Measurements from ENCODE around the gene TMEM231.

Gene TMEM231

GRCh38 chr16:75590920-75591843 lies 35.1 kb upstream of the TMEM231 start:
- TF ChIP-seq, protein P1, sequence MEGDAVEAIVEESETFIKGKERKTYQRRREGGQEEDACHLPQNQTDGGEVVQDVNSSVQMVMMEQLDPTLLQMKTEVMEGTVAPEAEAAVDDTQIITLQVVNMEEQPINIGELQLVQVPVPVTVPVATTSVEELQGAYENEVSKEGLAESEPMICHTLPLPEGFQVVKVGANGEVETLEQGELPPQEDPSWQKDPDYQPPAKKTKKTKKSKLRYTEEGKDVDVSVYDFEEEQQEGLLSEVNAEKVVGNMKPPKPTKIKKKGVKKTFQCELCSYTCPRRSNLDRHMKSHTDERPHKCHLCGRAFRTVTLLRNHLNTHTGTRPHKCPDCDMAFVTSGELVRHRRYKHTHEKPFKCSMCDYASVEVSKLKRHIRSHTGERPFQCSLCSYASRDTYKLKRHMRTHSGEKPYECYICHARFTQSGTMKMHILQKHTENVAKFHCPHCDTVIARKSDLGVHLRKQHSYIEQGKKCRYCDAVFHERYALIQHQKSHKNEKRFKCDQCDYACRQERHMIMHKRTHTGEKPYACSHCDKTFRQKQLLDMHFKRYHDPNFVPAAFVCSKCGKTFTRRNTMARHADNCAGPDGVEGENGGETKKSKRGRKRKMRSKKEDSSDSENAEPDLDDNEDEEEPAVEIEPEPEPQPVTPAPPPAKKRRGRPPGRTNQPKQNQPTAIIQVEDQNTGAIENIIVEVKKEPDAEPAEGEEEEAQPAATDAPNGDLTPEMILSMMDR (conservative IDR thresholded peaks at IDR 0.05; ENCODE audit: low read depth, low read length) = peak; percentile 31
- DNase-seq (ENCODE audit: low read depth) = peak; percentile 32
- no peak overlapping the region for H3K4me3 ChIP-seq (ENCODE audit: low read length)

DNA sequence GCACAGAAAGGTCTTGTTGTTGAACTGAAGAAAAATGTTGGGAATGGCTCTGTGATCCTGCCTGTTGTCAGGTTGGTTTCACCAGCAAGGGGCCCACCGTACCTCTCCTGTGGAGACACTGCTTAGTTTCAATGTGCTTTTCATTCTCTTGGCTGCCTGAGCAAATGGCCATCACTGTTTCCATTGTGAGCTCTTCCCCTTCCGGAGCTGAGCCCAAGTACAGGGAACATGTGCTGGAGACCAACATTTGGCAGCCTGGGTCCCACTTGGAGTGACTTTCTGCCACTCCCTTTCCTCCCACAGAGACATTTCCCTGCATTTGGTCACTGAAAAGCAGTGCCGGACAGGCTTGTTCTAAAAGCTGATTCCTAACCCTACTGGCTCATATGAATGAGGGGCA lies 33.3 kb upstream of the TMEM231 start:
- TF ChIP-seq, protein P1 (conservative IDR thresholded peaks at IDR 0.05; ENCODE audit: low read depth, low read length) = no peak
- no peak overlapping the region for H3K4me3 ChIP-seq (ENCODE audit: low read length)

DNA sequence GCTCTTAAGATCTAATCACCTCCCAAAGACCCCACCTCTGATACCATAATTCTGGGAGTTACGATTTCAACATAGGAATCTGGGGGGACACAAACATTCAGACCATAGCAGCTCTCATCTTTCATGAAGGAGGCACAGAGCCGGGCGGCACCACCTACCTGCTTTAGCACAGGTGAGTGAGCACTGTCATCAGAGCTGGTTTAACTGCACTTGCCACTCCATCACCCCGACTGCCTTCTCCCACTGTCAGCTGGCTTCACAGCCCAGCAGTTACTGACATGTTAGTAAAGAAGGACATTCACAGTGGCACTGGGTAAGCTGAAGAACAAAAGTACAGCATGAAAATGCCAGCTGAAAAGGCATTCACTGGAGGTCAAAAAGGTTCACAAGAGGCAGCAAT lies 32.7 kb upstream of the TMEM231 start:
- TF ChIP-seq, protein P1 (conservative IDR thresholded peaks at IDR 0.05; ENCODE audit: low read depth, low read length) = no peak
- no peak for DNase-seq (ENCODE audit: low read depth)
- H3K4me3 ChIP-seq (ENCODE audit: low read length) = no peak overlapping the region

More for the DNA sequence above, 33.3 kb upstream of the TMEM231 start:
- no peak for DNase-seq (ENCODE audit: low read depth)

DNA sequence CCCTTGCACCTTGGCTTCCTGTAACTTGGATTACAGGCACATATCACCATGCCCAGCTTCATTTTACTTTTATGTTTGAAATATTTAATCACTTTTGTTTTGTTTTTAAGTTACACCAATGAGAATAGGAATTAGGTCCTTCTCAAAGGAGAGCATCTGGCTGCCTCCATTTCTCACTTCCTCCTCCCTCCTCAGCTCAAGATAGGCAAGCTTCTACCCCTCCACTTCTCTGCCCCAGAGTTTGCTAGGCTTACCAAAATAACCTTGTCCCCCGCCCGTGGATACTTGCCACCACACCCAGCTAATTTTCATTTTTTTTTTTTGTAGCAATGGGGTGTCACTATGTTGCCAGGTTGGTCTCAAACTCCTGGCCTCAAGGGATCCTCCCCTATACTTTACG lies 28.1 kb upstream of the TMEM231 start:
- no peak for DNase-seq (ENCODE audit: low read depth)
- TF ChIP-seq, protein P1 (conservative IDR thresholded peaks at IDR 0.05; ENCODE audit: low read depth, low read length) = no peak
- H3K4me3 ChIP-seq (ENCODE audit: low read length) = no peak overlapping the region

GRCh38 chr16:75579281-75579834 lies 23.3 kb upstream of the TMEM231 start:
- TF ChIP-seq, protein P1 (conservative IDR thresholded peaks at IDR 0.05; ENCODE audit: low read depth, low read length) = no peak
- no peak for DNase-seq (ENCODE audit: low read depth)
- no peak overlapping the region for H3K4me3 ChIP-seq (ENCODE audit: low read length)

GRCh38 chr16:75578725-75579124 lies 22.7 kb upstream of the TMEM231 start:
- no peak for DNase-seq (ENCODE audit: low read depth)
- TF ChIP-seq, protein P1 (conservative IDR thresholded peaks at IDR 0.05; ENCODE audit: low read depth, low read length) = no peak
- H3K4me3 ChIP-seq (ENCODE audit: low read length) = no peak overlapping the region

GRCh38 chr16:75578212-75578611 lies 22.2 kb upstream of the TMEM231 start:
- no peak overlapping the region for H3K4me3 ChIP-seq (ENCODE audit: low read length)
- TF ChIP-seq, protein P1 (conservative IDR thresholded peaks at IDR 0.05; ENCODE audit: low read depth, low read length) = no peak
- DNase-seq (ENCODE audit: low read depth) = no peak

Data from retinal pigment epithelial cell (primary cell).